NCI-H1436 treated with DMSO at 0.1 percent for 48 hours (cell line): ENCODE measurements around the gene CTNNA1.
"Not testable (repeated sequence)": the region's sequence is repeated elsewhere in the genome, so short reads cannot be mapped to it uniquely, and the experiment has no call there.

Source experiments
- DNase-seq: peaks from one replicate; lab custom pipeline; 2025; lab: John Stamatoyannopoulos, UW

Gene CTNNA1

GRCh38 chr5:138725153-138725817 lies 27.9 kb upstream of the CTNNA1 start:
- peak; percentile 86 for DNase-seq

- DNase-seq = no peak
Observed at GRCh38 chr5:138725818-138726416, 27.3 kb upstream of the CTNNA1 start.

GRCh38 chr5:138726848-138727247 lies 26.4 kb upstream of the CTNNA1 start:
- DNase-seq = no peak

DNA sequence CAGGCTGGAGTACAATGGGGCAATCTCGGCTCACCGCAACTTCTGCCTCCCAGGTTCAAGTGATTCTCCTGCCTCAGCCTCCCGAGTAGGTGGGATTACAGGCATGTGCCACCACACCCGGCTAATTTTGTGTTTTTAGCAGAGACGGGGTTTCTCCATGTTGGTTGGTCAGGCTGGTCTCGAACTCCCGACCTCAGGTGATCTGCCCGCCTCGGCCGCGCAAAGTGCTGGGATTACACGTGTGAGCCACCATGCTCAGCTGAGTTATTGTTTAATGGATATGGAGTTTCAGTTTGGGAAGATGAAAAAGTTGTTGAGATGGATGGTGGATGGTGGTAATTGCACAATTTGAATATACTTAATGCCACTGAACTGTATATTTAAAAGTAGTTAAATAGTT lies 22.7 kb upstream of the CTNNA1 start:
- not testable (repeated sequence) for DNase-seq

DNA sequence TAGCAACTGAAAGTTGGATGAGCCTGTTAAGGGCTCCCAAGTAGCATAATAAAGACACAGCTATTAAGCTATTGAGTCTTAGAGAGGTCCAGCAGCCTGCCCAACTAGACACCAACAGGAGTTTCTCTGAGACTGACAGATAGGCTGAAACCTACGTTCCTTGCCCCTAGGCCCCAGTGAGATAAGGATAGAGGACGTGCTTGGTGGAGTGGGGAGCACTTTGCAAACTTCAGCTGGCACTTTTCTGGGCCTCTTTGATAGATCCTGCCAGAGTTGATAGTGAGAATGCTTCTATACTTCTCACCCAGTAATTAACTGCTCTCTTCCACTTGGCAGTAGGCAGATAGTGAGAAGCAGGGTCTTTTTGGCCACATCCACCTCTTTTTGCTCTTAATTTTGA lies 20.8 kb upstream of the CTNNA1 start:
- no peak for DNase-seq

DNA sequence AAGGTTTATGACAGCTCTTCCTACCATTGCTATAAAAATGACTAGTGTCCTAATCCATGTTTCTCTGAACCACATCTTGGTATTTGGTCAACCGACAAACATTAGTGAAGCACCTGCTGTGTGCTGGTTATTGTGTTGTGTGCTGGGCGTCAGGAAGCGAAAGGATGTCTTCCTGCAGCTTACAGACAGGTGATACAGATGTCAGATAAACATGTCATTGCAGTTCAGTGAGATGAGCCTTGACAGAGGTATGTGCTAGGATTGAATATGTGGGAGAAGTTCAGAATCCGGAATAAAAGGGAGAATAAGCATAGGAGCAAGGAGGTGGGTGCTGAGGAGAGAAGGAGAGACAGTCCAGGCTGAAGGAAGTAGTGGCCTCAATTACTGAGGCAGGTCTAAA lies 20.3 kb upstream of the CTNNA1 start:
- DNase-seq = no peak

DNA sequence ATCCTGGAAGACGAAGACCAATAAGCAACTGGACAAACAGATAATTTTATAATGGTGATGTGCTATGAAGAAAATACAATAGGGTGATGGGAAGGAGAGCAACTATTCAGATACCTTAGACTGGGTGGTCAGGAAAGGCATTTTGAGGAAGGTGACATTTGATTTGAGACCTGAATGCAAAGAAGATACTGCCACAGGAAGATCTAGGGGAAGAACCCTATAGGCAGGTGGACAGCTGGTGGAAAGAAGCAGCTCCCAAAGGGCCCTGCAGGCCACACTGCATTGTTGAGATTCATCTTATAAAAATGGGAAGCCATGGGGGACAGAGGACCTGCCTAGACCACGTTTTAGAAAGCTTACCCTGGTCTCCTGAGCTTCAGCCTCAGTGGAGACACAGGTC lies 19.7 kb upstream of the CTNNA1 start:
- DNase-seq = no peak

DNA sequence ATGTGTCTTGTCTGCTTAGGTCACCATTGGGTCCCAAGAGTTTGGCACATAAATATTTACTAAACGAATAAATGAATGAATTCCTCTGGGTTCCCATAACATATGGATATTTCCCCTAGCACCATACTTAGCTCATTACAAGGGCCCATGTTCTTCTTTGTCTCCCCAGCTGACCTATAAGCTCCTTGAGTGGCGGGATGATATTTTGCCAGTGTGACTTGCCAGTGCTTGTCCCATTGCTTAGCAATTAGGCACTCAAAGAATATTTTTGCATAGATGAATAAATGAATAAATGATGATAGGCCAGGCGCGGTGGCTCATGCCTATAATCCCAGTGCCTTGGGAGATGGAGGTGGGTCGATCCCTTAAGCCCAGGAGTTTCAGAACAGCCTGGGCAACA lies 16.9 kb upstream of the CTNNA1 start:
- no peak for DNase-seq

DNA sequence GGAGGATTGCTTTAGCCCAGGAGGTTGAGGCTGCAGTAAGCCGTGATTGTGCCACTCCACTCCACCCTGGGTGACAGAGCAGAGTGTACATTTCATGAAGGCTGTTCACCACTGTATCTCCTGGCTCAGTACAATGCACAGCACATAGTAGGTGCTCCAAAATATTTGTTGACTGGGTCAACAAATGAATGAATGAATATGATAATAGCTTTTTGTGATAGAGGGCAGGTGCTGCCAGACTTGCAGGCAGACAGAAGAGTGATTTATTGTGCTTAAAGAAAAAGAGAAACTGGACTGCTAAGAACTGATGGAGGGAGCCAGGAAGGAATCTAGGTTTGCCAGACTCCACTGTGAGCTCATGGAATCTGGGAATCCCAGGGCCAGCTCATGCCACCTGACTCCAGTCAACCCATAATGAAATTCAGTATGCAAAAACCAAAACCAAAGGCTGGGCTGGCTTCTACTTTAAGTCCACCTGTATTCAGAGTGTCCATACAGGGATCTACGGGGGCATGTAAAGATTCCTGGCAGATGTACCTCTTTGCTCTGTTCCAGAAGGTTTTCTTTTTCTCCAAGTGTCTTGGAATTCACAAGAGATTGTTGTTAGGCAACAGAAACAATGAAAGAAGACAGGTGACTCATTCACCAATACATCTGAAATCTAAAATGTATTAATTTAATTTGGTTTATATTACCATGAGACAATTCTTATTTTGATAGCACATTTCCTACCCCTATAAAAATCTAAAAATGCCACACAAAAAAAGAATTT lies 15.5 kb upstream of the CTNNA1 start:
- DNase-seq = no peak

- DNase-seq = no peak
Observed at GRCh38 chr5:138738399-138738798, 14.8 kb upstream of the CTNNA1 start.

GRCh38 chr5:138739938-138740337 lies 13.3 kb upstream of the CTNNA1 start:
- DNase-seq = no peak

- DNase-seq = no peak
Observed at GRCh38 chr5:138743484-138743883, 9.7 kb upstream of the CTNNA1 start.

DNA sequence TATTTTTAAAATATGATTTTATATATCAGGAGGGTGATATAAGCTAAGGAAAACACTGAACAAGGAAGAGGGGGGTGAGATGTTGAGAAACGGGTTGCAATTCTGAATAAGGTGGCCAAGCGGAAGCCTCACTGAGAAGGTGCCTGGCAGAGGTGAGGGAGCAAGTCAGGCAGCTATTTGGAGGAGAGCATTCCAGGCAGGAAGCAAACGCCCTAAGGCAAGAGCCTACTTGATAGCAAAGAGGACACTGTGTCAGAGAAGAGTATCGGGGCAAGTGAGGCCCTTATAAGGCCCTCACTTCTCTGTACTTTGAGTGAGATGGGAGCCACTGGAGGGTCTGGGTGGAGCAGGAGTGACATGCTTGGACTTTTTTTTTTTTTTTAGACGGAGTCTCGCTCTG lies 8.0 kb upstream of the CTNNA1 start:
- no peak for DNase-seq

DNA sequence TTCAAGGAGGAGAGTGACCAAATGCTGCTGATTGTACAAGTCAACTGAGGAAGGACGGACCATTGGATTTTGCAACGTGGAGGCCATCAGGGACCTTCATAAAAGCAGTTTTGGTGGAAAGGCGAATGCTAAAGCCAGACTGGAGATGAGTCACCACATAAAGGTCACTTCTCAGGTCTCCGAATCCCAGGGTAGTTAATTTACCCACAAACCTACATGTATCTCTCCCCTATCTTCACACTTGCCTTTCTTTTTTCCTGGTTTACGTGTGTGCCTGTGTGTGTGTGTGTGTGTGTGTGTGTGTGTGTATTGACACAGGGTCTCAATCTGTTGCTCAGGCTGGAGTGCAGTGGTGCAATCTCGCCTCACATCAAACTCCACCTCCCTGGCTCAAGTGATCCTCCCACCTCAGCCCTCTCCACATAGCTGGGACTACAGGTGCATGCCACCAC lies 4.6 kb upstream of the CTNNA1 start:
- no peak for DNase-seq

DNA sequence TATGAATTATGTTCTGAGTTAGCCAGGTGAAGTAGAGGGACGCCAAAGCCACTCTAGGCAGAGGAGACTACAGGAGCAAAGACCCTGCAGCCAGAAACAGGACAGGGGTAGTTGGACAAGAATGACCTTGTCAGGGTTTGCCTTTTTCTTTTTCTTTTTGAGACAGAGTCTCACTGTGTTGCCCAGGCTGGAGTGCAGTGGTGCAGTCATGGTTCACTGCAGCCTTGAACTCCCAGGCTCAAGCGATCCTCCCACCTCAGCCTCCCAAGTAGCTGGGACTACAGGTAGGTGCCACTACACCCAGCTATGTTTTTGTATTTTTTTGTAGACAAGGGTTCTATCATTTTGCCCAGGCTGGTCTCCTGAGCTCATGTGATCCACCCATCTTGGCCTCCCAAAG lies 1.9 kb upstream of the CTNNA1 start:
- not testable (repeated sequence) for DNase-seq

DNA sequence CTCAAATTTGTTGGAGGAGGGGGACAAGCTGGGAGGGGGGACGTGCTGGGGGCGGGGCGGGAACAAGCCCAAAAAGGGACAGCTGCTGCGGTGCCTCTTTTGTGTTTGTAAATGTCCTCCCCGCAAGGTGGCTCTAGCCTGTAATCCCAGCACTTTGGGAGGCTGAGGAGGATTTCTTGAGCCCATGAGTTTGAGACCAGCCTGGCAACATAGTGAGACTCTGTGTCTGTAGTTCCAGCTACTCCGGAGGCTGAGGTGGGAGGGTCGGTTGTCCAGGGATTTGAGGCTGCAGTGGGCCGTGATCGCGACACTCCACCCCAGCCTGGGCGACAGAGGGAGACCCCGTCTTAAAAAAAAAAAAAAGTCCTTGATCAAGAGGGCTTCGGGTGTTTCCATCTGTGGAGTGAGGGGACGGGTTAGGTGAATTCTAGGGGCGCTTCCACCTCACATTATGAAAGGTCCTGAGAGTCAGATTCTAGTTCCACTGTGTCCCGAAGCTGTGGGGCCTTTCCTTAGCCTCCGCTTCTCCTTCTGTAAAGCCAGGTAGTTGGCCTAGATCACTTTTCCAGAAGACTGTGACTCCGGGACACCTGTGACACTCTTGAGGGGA lies 779 bp upstream of the CTNNA1 start:
- DNase-seq = peak; percentile 34

DNA sequence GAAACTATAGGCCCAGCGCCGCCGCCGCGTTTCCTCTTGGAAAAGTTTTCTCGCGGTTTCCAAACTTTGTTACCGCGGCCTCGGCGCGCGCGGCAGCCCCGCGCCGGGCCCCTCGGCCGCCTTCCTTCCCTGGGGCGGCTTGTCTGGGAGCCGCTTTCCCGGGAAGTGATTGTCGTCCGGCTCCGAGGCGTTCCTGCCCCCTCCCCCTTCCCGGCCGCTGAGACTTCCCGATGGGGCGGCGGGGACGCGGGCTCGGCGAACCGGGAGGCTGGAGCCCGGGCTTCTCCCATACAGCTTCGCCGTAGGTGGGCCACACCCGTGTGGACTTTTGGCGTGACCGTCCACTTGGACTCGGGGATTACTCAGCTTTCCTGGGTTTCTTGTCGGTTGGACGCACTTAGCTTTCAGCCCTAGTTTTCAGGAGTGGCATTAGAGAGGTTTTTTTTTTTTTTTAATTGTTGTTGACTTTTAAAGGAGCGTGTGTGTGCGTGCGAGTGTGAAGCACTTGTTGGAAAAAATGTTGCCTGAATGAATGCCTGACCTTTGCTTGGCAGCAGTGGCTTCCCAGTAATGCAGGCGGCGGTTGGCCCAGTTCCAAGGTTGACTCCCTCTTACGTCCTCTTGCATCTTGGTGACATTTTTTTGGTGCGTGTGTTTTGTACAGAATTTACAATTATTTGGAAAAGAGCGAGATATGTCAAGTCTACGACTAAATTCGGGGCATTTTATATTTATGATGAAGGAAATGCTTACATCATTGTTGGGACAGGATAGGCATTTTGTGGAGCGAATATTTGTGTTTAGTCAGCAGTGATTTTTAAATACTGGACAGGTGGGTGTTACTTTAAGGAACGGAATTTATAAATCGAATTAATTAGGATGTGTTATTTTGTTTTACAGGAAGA lies 821 bp downstream of the CTNNA1 start:
- no peak for DNase-seq

DNA sequence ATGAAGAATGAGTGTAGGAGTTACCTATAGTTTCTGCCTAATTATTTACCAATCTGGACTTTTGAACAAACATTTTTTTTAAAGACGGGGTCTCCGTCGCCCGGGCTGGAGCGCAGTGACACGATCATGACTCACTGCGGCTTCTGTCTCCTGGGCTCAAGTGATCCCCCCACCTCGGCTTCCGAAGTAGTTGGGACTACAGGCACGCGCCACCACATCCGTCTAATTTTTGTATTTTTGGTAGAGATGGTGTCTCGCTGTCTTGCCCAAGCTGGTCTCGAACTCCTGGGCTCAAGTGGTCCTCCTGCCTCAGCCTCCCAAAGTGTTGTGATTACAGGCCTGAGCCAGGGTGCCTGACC lies 1.5 kb downstream of the CTNNA1 start:
- DNase-seq = no peak

GRCh38 chr5:138755084-138755748 lies 2.0 kb downstream of the CTNNA1 start:
- no peak for DNase-seq

DNA sequence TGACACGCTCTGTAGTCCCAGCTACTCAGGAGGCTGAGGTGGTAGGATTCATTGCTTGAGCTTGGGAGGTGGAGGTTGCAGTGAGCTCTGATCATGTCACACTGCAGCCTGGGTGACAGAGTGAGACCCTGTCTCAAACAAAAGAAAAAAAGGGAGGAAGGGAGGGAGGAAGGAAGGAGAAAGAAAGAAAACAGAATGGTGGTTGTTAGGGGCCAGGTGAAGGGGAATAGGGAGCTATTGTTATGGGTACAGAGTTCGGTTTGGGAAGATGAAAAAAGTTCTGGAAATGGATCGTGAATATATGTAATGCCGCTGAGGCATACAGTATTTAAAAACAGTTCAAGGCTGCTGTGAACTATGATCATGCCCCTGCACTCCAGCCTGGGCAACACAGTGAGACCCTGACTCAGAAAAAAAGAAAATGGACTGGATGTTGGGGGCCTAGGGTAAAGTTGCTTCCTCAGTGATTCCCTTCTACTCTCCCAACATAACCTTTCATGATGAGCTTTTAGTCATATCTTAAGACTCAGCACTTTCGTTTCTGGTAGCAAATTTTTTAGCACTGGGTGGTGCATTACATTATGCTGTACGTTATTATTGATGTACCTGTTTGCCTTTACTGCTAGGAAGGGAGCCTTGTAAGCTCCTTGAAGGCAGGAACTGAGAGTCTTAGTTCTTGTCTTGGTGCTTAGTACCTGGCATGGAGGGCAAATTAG lies 4.0 kb downstream of the CTNNA1 start:
- DNase-seq = no peak
